Mononuclear cell (primary cell): ENCODE data around the gene SPSB4. TPM values are rescaled to one million over a fixed set of nuclear protein-coding genes. Genes with fewer than 3 reads are reported as not detected.

ENCODE experiments used
- H3K27me3 ChIP-seq: 2 replicates; pipeline ENCODE4 v1.6.0; 2011; ENCODE audit warnings: low read length, control low read depth; ENCODE audit not compliant: insufficient read depth
- H3K4me1 ChIP-seq: 2 replicates; pipeline ENCODE4 v1.5.1; 2011; ENCODE audit warnings: mild to moderate bottlenecking, low read length, control low read depth; ENCODE audit not compliant: insufficient read depth
- H3K4me3 ChIP-seq: 2 replicates; pipeline ENCODE4 v1.5.1; 2011; ENCODE audit warnings: mild to moderate bottlenecking, low read length, moderate library complexity
- H3K9me3 ChIP-seq: 2 replicates; pipeline ENCODE4 v1.5.1; 2011; ENCODE audit warnings: low read depth, mild to moderate bottlenecking, control low read depth, low read length
- total RNA-seq: library from RNA; depleted of rRNA; stranded (reverse); fragments of >200 nt; gene quantifications from one replicate; pipeline ENCODE4 v1.2.3, GENCODE V29; 2012

SPSB4 gene
- total RNA-seq, 1 donor, result not detected

GRCh38 chr3:141078200-141078599 is 27.1 kb downstream of the SPSB4 start:
- Histone ChIP-seq H3K9me3 (no peaks in the 10 kb centered on the region), H3K4me1 (peaks cover 10% of the 10 kb centered on the region), H3K27me3 (no peaks in the 10 kb centered on the region), H3K4me3 (no peak overlapping the region)

DNA sequence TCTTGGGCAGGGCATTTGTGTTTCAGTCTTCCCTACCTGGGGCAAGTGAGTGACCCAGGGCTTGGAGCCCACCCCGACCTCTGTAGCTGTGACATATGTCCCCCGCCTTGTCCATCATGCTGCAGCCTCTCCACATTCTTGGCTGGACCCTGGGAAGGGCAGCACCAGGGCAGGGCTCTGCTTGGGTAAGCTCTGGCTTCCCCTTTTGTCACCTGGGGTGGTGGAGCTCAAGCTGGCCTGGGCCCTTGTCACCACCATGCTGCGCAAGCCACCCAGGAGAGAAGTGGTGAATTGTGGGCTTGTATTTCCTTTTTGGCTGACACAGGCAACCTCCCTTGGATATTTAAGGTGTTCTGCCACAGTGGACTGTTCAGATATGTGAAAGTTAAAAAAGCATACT is 29.3 kb downstream of the SPSB4 start:
- no peaks in the 10 kb centered on the region for H3K9me3 ChIP-seq
- no peak overlapping the region for H3K4me3 ChIP-seq
- H3K27me3 ChIP-seq, result no peaks in the 10 kb centered on the region
- H3K4me1 ChIP-seq, result peaks cover 10% of the 10 kb centered on the region

GRCh38 chr3:141081141-141081795 is 30.1 kb downstream of the SPSB4 start:
- no peaks in the 10 kb centered on the region for H3K27me3 ChIP-seq

GRCh38 chr3:141082064-141082463 is 30.9 kb downstream of the SPSB4 start:
- Histone ChIP-seq H3K27me3 (no peaks in the 10 kb centered on the region), H3K4me1 (peaks cover 3% of the 10 kb centered on the region), H3K4me3 (no peak overlapping the region), H3K9me3 (no peaks in the 10 kb centered on the region)

More at GRCh38 chr3:141081141-141081795, 30.1 kb downstream of the SPSB4 start:
- no peaks in the 10 kb centered on the region for H3K9me3 ChIP-seq
- H3K4me3 ChIP-seq, result no peak overlapping the region
- H3K4me1 ChIP-seq, result peaks cover 10% of the 10 kb centered on the region

GRCh38 chr3:141083226-141083625 is 32.1 kb downstream of the SPSB4 start:
- Histone ChIP-seq H3K27me3 (no peaks in the 10 kb centered on the region), H3K4me1 (no peaks in the 10 kb centered on the region), H3K9me3 (no peaks in the 10 kb centered on the region), H3K4me3 (no peak overlapping the region)

DNA sequence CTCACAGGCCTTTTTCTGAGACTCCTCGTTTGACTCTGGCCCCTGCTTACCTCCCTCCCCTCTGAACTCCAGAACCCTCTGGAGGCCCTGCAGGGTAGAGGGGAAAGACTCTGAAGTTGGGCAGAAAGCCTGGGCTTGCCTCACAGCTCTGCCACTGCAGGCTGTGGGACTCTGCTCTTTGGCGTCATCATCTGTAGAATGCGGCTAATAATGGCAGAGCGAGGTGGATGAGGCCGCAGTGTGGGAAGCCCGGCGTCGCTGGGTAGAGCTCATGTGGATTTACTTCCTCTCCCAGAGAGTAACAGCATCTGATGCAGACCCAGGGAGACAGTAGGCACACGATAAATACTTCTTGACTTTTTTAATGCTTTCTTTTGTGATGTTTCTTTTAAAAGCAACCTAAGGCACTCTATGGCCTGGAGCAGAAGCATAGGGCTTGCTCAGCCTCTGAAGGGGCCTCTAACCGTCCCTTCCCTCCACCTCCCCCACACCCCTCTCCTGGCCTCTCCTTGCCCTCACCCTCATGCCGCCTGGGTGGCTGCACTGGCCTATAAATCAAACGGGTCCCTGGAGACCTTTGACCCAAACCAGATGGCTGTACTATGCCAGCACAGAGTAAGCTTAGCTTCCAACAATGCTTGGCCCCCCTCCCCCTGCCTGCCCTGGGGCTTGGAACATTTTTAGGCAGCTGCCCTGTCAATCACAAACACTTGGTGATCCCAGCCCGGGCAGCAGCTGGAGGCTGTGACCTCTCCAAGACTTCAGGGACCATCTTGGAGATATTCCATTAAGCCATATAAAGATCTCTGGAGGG is 32.9 kb downstream of the SPSB4 start:
- Histone ChIP-seq H3K27me3 (no peaks in the 10 kb centered on the region), H3K9me3 (no peaks in the 10 kb centered on the region), H3K4me3 (no peak overlapping the region)

DNA sequence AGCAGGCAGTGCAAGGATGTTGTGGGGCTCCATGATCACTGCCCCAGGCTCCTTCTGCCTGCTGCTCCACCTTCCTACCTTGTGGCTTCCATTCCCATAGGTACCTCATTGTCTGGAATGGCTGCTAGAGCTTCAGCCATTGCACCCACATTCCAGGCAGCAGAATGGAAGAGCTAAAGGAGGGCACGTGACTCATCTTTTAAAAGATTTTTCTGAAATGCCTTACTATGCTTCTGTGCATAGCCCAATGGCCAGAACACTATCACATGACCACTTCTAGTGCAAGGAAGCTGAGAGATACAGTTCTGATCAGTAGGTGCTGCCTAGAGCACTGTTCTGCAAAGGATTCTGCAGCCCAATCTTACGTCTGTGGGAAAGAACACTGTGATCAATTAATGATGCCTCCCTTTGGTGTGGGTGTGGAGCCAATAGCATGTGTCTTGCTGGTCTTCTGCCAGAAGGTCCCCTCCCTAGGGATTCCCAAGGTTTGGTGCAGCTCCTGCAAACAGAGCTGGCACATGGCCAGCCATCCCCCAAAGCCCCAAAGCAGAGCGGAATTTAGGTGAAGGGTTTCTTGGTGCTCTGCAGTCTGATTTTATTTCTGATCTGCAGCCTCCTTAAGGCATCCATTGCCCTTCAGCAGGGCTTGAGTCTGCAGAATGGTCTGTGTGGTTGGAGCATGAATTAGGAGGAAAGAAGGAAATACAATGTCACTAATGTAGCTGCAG is 34.4 kb downstream of the SPSB4 start:
- H3K4me1 ChIP-seq, result no peaks in the 10 kb centered on the region
- no peaks in the 10 kb centered on the region for H3K27me3 ChIP-seq
- no peak overlapping the region for H3K4me3 ChIP-seq
- no peaks in the 10 kb centered on the region for H3K9me3 ChIP-seq

More for the DNA sequence above, 32.9 kb downstream of the SPSB4 start:
- H3K4me1 ChIP-seq, result no peaks in the 10 kb centered on the region

- H3K4me1 ChIP-seq, result no peaks in the 10 kb centered on the region
- no peak overlapping the region for H3K4me3 ChIP-seq
- H3K27me3 ChIP-seq, result no peaks in the 10 kb centered on the region
- H3K9me3 ChIP-seq, result no peaks in the 10 kb centered on the region
These were observed 35.0 kb downstream of the SPSB4 start for GRCh38 chr3:141086188-141086587.

DNA sequence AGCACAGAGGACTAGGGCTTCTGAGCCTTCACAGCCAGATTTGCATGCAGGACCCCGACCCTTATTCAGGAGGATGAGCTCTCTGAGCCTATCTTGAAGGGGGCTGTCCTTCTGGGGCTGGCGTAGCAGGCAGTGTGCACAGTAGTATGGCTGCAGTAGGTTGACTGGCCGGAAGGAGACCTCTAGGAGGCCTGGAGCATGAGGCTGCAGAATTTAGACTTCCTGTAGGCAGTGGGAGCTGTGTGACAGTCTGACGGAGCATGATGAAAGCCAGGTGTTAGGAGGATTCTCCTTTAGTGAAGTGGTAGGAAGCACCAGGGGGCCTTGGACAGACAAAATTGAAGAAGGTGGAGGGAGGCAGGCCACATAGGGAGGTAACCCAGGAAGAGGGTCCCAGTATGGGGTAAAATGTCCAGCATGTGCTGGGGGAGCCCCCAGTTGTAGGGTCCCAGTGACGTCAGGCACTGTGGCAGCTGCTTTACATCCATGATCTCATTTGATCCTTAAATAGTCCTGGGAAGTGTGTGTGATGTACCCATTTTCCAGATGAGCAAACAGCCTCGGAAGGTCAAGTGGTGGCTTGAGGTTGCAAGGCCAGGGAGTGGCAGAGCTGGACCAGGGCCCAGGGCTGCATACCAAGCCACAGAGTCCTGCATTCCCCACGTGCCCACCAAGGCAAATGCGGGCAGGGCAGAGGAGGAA is 36.1 kb downstream of the SPSB4 start:
- Histone ChIP-seq H3K9me3 (no peaks in the 10 kb centered on the region), H3K4me1 (no peaks in the 10 kb centered on the region), H3K4me3 (no peak overlapping the region), H3K27me3 (no peaks in the 10 kb centered on the region)

- H3K4me1 ChIP-seq, result no peaks in the 10 kb centered on the region
- no peaks in the 10 kb centered on the region for H3K27me3 ChIP-seq
- no peak overlapping the region for H3K4me3 ChIP-seq
- H3K9me3 ChIP-seq, result no peaks in the 10 kb centered on the region
These were observed 36.6 kb downstream of the SPSB4 start for GRCh38 chr3:141087778-141088130.

GRCh38 chr3:141089339-141090152 is 38.4 kb downstream of the SPSB4 start:
- Histone ChIP-seq H3K4me3 (no peak overlapping the region), H3K27me3 (no peaks in the 10 kb centered on the region), H3K4me1 (no peaks in the 10 kb centered on the region), H3K9me3 (no peaks in the 10 kb centered on the region)

DNA sequence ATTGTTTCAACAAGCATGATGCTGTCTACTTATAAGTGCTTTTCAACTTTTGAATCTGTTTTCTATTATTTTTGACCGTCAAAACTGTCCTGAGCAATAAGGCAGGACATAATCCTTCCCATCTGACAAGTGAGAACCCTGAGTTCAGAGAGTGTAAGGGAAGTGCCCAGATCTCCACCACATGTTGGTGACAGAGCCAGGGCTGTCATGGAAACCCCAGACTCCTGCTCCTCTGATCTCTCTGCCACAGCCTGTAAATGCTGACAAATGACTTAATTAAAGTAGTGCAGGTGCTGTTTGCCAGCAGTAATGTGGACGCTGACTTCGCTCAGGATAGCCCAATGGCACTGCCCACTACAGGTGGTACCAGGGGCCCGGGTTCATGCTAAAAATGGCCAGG is 40.3 kb downstream of the SPSB4 start:
- Histone ChIP-seq H3K4me3 (no peak overlapping the region), H3K4me1 (no peaks in the 10 kb centered on the region), H3K9me3 (no peaks in the 10 kb centered on the region), H3K27me3 (no peaks in the 10 kb centered on the region)

DNA sequence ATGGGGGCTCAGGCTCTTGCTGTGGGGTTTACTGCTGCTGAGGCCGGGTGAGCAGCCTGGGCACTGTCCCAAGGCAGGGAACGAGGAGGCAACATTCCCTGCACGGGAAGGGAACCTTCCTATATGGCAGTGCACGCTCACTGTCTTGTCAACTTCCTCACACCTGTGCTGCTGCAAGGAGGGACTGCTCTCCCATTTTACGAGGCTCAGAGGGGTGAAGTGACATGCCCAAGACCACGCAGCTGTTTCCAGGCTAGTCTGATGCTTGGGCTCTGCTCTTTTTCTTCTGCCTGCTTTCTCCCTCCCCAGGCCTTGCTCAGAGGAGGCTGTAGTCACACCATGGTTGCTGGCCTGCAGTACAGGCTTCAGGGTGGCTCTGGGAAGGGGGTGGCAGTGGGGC is 41.5 kb downstream of the SPSB4 start:
- Histone ChIP-seq H3K9me3 (no peaks in the 10 kb centered on the region), H3K4me3 (no peak overlapping the region), H3K4me1 (no peaks in the 10 kb centered on the region), H3K27me3 (no peaks in the 10 kb centered on the region)

DNA sequence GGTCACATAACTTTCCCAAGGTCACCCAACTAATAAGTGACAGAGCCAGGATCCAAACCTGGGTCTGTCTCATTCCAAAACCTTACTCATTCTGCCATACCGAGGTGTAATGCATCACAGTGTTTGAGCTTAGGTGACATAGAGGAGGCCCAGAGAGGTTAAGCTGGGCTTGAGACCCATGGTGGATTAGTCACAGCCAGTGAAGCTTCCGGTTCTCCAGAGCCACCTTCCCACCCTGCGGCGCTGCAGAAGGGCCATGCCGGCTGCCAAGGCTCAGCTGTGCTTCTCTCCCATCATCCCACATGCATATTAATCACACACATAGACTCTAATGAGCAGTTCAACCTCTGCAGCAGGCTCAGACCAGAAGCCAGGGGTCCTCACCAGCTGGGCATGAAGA is 42.2 kb downstream of the SPSB4 start:
- Histone ChIP-seq H3K9me3 (no peaks in the 10 kb centered on the region), H3K4me1 (no peaks in the 10 kb centered on the region), H3K4me3 (no peak overlapping the region), H3K27me3 (no peaks in the 10 kb centered on the region)
